ENCODE data around the gene KCNK17.

KCNK17 gene

DNA sequence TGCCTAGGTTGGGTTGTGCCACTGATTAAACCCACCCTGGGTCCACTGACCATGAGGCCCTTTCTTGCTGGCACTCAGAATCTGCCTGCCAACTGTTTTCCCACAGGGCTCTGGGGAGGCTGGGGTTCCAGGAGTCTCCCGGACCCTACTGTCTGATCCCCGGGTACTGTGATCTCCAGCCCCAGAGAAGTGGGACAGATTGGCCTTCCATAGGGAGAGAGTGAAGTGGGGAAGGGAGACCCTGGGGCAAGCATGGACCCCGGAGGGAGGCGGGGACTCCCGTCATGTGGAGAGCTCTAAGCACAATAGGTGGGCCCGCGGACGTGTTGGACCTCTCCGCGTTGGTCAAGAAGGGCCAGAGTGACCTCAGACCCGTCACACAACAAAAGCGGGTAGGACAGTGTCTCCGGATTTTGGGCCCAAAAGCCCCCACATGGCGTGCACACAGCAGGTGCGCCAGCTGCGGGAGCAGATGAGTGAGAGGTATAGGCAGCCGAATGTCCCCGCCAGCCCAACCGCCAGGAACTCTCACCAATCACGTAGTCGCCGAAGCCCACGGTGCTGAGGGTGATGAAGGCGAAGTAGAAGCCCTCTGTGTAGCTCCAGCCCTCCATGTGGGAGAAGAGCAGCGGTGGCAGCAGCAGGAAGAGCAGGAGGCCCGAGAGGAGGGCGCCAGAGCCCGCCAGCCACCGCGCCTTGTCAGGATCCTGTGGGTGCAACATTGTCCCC is 10.6 kb downstream of the KCNK17 start:
- no peak overlapping the region for H3K4me3 ChIP-seq (ENCODE audit: low read depth, low read length)
- no peak for DNase-seq (ENCODE audit: low read depth)
- TF ChIP-seq, protein P1, sequence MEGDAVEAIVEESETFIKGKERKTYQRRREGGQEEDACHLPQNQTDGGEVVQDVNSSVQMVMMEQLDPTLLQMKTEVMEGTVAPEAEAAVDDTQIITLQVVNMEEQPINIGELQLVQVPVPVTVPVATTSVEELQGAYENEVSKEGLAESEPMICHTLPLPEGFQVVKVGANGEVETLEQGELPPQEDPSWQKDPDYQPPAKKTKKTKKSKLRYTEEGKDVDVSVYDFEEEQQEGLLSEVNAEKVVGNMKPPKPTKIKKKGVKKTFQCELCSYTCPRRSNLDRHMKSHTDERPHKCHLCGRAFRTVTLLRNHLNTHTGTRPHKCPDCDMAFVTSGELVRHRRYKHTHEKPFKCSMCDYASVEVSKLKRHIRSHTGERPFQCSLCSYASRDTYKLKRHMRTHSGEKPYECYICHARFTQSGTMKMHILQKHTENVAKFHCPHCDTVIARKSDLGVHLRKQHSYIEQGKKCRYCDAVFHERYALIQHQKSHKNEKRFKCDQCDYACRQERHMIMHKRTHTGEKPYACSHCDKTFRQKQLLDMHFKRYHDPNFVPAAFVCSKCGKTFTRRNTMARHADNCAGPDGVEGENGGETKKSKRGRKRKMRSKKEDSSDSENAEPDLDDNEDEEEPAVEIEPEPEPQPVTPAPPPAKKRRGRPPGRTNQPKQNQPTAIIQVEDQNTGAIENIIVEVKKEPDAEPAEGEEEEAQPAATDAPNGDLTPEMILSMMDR (conservative IDR thresholded peaks at IDR 0.05; ENCODE audit: low read depth, low read length): no peak

DNA sequence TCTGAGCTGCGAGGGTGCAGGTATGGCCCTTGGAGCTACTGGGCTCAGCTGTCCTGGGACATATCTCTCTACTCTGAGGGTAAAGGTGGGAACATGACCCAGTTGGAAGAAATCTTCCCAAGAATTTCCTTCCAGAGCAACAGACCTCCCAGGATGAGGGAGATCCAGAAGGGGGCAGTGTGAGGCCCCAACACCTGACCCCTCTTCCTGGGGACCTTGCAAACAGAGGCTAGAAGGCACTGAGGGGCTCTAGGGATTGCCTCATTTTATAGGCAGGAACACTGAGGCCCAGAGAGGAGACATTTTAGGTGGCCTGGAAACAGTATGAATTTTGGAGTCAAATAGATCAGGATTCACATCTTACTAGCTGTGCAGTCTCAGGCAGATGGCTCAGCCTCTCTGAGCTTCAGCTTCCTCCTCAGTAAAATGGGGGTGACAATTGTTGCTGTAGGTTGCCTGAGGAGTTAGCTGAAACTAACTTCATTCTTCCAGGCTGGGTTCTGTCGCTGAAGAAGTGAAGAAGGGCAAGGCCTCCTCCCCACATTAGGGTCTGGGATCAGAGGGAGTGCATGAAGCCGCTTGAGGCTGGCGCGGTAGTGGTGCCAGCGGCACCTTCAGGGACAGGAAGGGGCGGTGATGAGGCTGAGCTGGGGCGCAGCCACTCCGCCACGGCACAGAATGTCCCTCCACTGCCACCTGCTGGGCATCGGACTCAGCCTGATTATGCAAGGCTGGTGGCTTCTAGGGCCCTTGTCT is 11.4 kb downstream of the KCNK17 start:
- TF ChIP-seq, protein P1 (conservative IDR thresholded peaks at IDR 0.05; ENCODE audit: low read depth, low read length): peak; percentile 89
- H3K4me3 ChIP-seq (ENCODE audit: low read depth, low read length): no peak overlapping the region
- DNase-seq (ENCODE audit: low read depth): peak; percentile 70

DNA sequence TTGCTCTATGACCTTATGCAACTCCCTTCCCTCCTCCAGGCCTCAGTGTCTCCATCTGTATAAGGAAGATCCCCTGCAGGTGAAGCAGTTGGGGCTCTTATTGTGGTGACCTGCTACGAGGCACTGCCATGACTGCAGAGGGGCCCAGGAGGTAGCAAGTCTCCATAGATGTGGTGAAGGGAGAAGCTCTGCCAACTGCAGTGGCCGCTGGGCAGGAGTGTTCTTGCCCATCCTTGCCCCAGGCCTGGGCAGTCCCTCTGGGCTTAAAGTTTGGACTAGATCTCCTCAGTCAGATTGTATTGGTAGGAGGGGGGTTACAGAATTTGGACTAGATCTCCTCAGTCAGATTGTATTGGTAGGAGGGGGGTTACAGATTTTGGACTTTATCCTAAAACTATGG is 12.2 kb downstream of the KCNK17 start:
- DNase-seq (ENCODE audit: low read depth): no peak
- no peak overlapping the region for H3K4me3 ChIP-seq (ENCODE audit: low read depth, low read length)
- TF ChIP-seq, protein P1 (conservative IDR thresholded peaks at IDR 0.05; ENCODE audit: low read depth, low read length): no peak

DNA sequence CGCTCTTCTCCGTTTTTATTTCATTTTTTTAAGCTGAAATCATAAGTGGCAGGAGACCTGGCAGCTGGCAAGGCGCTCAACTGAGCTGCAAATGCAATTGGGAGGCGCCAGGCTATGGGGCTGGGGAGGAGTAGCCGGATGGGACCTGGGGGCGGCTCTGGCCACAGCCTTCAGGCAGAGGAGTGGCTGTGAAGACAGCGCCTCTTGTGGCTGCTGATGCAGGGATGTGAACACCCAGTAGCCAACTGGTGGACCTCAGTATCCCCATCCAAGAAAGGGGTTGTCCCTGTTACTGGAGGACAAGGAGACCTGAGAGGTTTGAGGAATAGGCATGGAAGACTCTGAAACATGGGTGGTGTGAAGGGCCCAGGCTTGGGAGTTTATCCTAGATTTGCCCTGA is 12.6 kb downstream of the KCNK17 start:
- DNase-seq (ENCODE audit: low read depth): peak; percentile 17
- no peak overlapping the region for H3K4me3 ChIP-seq (ENCODE audit: low read depth, low read length)

DNA sequence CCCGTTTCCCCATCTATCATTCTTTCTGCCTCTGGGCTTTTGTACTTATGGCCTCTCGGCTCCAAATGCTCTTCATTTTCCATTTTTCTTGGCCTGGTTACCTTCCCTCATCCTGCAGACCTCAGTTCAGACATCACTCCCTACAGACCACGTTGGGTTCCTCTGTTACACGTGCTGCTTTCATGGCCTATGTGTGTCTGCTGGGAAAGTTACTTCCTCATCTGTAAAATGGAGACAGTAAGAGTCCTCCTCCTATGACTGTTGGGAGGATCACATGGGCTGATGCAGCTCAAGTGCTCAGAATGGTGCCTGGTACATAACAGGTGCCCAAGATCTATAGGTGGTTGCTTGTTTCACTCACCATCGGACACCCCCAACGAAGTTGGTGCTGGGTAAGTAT is 13.5 kb downstream of the KCNK17 start:
- no peak for DNase-seq (ENCODE audit: low read depth)
- TF ChIP-seq, protein P1 (conservative IDR thresholded peaks at IDR 0.05; ENCODE audit: low read depth, low read length): no peak

More for the DNA sequence above, 12.6 kb downstream of the KCNK17 start:
- TF ChIP-seq, protein P1 (conservative IDR thresholded peaks at IDR 0.05; ENCODE audit: low read depth, low read length): peak; percentile 48

DNA sequence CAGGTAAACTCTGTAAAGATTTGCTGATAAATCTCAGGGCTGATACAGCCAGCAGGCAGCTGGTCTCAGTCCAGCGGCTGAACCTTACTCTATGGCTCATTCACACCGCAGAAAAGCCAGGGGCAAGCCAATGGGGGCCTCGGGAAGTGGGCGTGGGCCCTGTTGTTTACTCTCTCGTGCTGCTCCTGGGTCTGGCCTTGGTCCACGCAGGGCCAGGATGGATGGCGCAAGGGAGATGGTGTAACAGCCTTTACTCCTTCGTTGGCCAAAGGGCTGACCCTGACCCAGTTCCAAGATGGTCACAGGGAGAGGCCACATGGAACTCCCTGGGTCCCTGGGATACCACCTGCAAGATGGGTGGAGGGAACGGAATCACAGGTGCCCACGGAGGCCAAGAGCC is 16.2 kb downstream of the KCNK17 start:
- TF ChIP-seq, protein P1 (conservative IDR thresholded peaks at IDR 0.05; ENCODE audit: low read depth, low read length): no peak

More for the DNA sequence above, 13.5 kb downstream of the KCNK17 start:
- no peak overlapping the region for H3K4me3 ChIP-seq (ENCODE audit: low read depth, low read length)

More for the DNA sequence above, 16.2 kb downstream of the KCNK17 start:
- H3K4me3 ChIP-seq (ENCODE audit: low read depth, low read length): no peak overlapping the region
- no peak for DNase-seq (ENCODE audit: low read depth)

All from choroid plexus epithelial cell (primary cell).